MG63 (cell line): ENCODE data around the gene FOXE3. TPM values are rescaled to one million over a fixed set of nuclear protein-coding genes. Genes with fewer than 3 reads are reported as not detected.

Experiments used
- DNase-seq: peaks from one replicate; pipeline ENCODE4 v3.0.0-alpha.2; 2020
- H3K27me3 ChIP-seq: fragments of 250-450 bp; sonication (Bioruptor Pico); 2 replicates; pipeline ENCODE4 v1.5.1; 2020; ENCODE audit warnings: mild to moderate bottlenecking, moderate library complexity
- H3K36me3 ChIP-seq: fragments of 250-450 bp; sonication (Bioruptor Pico); 2 replicates; pipeline ENCODE4 v1.5.1; 2020; ENCODE audit warnings: mild to moderate bottlenecking, moderate library complexity
- H3K4me3 ChIP-seq: fragments of 250-450 bp; sonication (Bioruptor Pico); 2 replicates; pipeline ENCODE4 v1.5.1; 2020; ENCODE audit warnings: mild to moderate bottlenecking, moderate library complexity
- H3K9me3 ChIP-seq: fragments of 250-450 bp; sonication (Bioruptor Pico); 2 replicates; pipeline ENCODE4 v1.5.1; 2020; ENCODE audit warnings: mild to moderate bottlenecking, moderate library complexity
- total RNA-seq: library from RNA; depleted of rRNA; stranded (reverse); fragments of >200 nt; shearing (Covaris generic); gene quantifications from 2 replicates; pipeline ENCODE4 v1.2.3, GENCODE V29; 2014; ENCODE audit warnings: low replicate concordance

FOXE3 gene
- total RNA-seq, 1 experiment from 2014 or later, result not detected

GRCh38 chr1:47399138-47399845, 16.8 kb upstream of the FOXE3 start:
- no peaks in the 10 kb centered on the region for H3K9me3 ChIP-seq
- no peak for DNase-seq

DNA sequence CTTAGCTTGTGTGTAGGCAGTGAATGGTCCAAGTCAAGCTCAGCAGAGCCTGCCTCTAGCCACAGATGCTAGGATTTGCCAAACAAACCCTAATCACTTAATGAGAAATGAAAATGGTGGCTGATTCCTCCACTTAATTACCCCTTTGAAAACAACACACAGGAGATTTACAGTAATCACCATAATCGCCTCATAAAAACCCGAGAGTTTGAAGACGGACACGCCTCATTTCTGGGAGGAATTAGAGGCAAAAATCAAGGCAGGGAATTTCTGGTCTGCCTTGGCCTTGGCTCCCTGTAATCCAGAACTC, 16.3 kb upstream of the FOXE3 start:
- H3K27me3 ChIP-seq, result no peaks in the 10 kb centered on the region
- no peak for DNase-seq
- no peak overlapping the region for H3K4me3 ChIP-seq
- no peaks in the 10 kb centered on the region for H3K9me3 ChIP-seq
- H3K36me3 ChIP-seq, result no peaks in the 10 kb centered on the region

More at GRCh38 chr1:47399138-47399845, 16.8 kb upstream of the FOXE3 start:
- Histone ChIP-seq H3K27me3 (no peaks in the 10 kb centered on the region), H3K4me3 (no peak overlapping the region), H3K36me3 (no peaks in the 10 kb centered on the region)

DNA sequence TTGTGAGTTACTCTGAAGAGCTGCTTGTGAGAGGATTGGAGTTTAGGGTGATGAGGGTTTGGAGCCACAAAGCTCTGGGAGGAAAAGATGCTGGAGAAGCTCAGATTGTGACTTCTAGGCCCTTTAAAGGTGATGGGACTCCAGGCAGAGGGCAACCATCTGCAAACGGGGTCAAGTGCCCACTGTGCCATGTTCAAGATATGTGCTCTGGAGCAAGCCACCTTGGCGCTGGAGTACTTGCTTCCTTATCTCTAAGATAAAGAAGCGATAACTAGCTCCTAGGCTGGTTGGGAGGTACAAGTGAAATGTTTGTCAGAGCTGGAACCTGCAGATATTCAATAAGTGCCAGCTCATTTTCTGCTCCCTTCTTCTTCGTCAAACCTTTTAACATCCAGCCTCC, 14.3 kb upstream of the FOXE3 start:
- Histone ChIP-seq H3K4me3 (no peak overlapping the region), H3K27me3 (no peaks in the 10 kb centered on the region), H3K9me3 (no peaks in the 10 kb centered on the region), H3K36me3 (no peaks in the 10 kb centered on the region)
- DNase-seq, result no peak

DNA sequence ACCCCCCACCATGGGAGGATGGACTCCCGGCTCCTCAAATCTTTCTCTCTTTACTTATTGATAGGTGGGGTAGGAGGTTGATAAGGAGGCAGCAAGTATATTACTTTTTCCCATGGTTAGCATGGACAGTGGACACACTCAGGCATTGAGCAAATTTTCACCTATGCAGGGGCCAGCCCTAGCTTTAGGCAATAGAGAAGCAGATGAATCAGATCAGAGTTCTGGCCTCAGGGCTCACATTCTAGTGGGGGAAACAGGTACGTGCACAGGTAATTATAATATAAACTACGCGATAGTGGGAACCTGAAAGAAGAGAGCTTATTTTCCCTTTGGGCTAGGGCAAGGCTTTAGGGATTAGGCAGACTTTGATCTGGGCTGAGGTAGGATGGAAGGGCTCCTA, 13.5 kb upstream of the FOXE3 start:
- H3K4me3 ChIP-seq, result no peak overlapping the region
- no peaks in the 10 kb centered on the region for H3K36me3 ChIP-seq
- DNase-seq, result no peak
- no peaks in the 10 kb centered on the region for H3K27me3 ChIP-seq
- no peaks in the 10 kb centered on the region for H3K9me3 ChIP-seq

GRCh38 chr1:47403321-47403910, 12.7 kb upstream of the FOXE3 start:
- no peaks in the 10 kb centered on the region for H3K27me3 ChIP-seq
- DNase-seq, result no peak
- no peaks in the 10 kb centered on the region for H3K36me3 ChIP-seq
- no peaks in the 10 kb centered on the region for H3K9me3 ChIP-seq
- H3K4me3 ChIP-seq, result no peak overlapping the region

DNA sequence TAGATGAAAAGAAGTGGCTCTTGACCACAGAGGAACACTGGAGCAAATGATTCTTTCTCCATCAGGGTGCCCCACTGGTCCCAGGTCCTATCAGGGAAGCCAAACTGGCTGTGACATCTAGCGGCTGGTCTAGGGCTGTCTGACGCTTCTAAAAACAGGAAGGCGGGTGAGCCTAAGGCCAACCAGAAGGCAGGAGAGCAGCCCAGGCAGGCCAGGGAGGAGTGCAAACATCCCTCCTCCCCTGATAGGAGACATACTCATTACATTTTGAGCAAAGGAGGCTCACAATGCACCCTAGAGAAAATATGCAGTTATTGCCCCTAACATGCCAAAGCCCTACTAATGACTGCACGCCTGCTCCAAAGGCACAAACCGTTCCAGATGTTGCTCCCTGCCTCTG, 10.4 kb upstream of the FOXE3 start:
- Histone ChIP-seq H3K36me3 (no peaks in the 10 kb centered on the region), H3K4me3 (no peak overlapping the region), H3K27me3 (no peaks in the 10 kb centered on the region), H3K9me3 (no peaks in the 10 kb centered on the region)
- DNase-seq, result no peak

DNA sequence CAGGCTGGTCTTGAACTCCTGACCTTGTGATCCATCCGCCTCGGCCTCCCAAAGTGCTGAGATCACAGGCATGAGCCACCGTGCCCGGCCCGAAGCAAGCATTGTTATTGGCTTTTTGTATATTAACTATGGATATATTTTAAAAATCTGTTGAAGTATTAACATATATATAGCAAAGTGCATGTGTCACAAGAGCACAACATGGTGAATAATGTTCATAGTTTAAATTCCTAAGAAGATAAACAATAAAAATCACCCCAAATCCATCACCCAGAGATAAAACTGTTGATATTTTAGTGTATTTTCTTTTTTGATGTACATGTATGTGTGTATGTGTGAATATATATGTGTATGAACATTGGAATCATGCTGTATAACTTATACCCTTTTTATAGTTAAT, 9.1 kb upstream of the FOXE3 start:
- Histone ChIP-seq H3K9me3 (no peaks in the 10 kb centered on the region), H3K27me3 (no peaks in the 10 kb centered on the region), H3K36me3 (no peaks in the 10 kb centered on the region), H3K4me3 (no peak overlapping the region)
- no peak for DNase-seq

DNA sequence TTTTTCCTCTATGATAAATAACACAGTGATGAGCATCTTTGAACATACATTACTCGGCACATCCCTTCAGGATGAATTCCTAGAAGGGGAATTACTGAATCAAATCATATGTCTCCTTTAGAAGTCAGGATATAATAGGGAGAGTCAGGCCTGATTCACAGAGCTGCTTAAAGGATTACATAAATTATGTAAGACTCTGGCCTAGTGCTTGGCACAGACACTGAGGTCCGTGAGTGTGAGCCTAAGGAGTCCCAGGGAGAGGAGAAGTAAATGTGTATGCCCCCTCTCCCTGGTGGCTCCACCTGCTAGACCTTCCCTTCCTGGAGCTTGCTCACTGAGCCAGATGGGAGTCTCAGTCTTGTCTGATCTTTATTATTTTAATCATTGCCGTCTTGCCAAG, 8.6 kb upstream of the FOXE3 start:
- DNase-seq, result peak; percentile 56

GRCh38 chr1:47409311-47410067, 6.6 kb upstream of the FOXE3 start:
- DNase-seq, result peak; percentile 78
- Histone ChIP-seq H3K27me3 (no peaks in the 10 kb centered on the region), H3K9me3 (no peaks in the 10 kb centered on the region), H3K4me3 (no peak overlapping the region), H3K36me3 (no peaks in the 10 kb centered on the region)

More for the DNA sequence above, 8.6 kb upstream of the FOXE3 start:
- H3K9me3 ChIP-seq, result no peaks in the 10 kb centered on the region
- no peak overlapping the region for H3K4me3 ChIP-seq
- H3K27me3 ChIP-seq, result no peaks in the 10 kb centered on the region
- no peaks in the 10 kb centered on the region for H3K36me3 ChIP-seq

DNA sequence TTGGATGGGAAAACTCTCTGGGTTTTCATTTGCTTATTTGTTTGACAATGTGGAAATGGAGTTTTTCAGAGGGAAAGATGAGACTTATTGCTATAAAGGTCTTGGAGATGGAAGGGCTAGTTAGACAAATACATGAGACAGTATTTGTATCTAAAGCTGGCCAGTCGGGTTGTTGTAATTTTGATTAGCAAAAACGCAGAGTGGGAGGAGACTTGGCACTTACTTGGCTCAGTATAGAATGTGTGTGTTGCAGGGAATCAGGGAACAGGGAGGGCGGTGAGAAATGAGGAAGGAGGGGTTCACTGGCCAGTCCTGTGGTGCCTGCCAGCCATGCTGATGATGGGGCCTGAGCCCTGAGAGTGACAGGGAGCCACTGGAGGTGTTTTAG, 6.0 kb upstream of the FOXE3 start:
- Histone ChIP-seq H3K4me3 (no peak overlapping the region), H3K27me3 (no peaks in the 10 kb centered on the region), H3K9me3 (no peaks in the 10 kb centered on the region), H3K36me3 (no peaks in the 10 kb centered on the region)
- no peak for DNase-seq

GRCh38 chr1:47411436-47411835, 4.6 kb upstream of the FOXE3 start:
- no peaks in the 10 kb centered on the region for H3K9me3 ChIP-seq
- H3K4me3 ChIP-seq, result no peak overlapping the region
- no peak for DNase-seq
- H3K27me3 ChIP-seq, result no peaks in the 10 kb centered on the region
- no peaks in the 10 kb centered on the region for H3K36me3 ChIP-seq

DNA sequence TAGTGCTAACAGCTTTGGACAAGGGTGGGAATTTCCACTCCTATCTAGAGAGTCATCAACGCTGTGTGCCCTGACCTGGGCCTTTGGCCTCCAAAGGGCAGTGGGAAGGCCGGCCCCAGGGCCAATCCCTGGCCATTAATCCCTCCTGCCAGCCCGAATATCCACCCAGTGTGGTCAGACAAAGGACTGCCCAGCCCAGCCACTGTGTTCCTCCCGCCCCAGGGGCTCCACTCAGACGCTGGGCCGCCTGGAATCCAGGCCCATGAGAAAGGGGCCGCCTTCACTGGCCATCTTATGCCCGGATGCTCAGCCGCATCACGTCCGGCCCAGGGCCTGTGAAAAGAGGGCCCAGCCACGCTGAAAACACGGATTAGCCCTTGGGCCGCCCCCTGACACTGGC, 3.6 kb upstream of the FOXE3 start:
- Histone ChIP-seq H3K27me3 (no peaks in the 10 kb centered on the region), H3K36me3 (no peaks in the 10 kb centered on the region), H3K9me3 (no peaks in the 10 kb centered on the region), H3K4me3 (no peak overlapping the region)
- no peak for DNase-seq

DNA sequence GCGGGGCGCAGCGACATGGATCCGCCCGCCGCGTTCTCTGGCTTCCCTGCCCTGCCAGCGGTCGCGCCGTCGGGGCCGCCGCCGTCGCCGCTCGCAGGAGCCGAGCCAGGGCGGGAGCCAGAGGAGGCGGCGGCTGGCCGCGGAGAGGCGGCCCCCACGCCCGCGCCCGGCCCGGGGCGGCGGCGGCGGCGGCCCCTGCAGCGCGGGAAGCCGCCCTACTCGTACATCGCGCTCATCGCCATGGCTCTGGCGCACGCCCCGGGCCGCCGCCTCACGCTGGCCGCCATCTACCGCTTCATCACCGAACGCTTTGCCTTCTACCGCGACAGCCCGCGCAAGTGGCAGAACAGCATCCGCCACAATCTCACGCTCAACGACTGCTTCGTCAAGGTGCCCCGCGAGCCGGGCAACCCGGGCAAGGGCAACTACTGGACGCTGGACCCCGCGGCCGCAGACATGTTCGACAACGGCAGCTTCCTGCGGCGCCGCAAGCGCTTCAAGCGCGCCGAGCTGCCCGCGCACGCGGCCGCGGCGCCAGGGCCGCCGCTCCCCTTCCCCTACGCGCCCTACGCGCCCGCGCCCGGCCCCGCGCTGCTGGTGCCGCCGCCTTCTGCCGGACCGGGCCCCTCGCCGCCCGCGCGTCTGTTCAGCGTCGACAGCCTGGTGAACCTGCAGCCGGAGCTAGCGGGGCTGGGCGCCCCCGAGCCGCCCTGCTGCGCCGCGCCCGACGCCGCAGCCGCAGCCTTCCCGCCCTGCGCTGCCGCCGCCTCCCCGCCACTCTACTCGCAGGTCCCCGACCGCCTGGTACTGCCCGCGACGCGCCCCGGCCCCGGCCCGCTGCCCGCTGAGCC, 459 bp downstream of the FOXE3 start:
- H3K27me3 ChIP-seq, result no peaks in the 10 kb centered on the region
- no peaks in the 10 kb centered on the region for H3K9me3 ChIP-seq
- H3K36me3 ChIP-seq, result no peaks in the 10 kb centered on the region
- no peak overlapping the region for H3K4me3 ChIP-seq
- DNase-seq, result peak; percentile 21

- H3K9me3 ChIP-seq, result no peaks in the 10 kb centered on the region
- H3K36me3 ChIP-seq, result no peaks in the 10 kb centered on the region
- H3K27me3 ChIP-seq, result no peaks in the 10 kb centered on the region
- no peak for DNase-seq
- no peak overlapping the region for H3K4me3 ChIP-seq
Measured at GRCh38 chr1:47417170-47418044, 1.3 kb downstream of the FOXE3 start.

DNA sequence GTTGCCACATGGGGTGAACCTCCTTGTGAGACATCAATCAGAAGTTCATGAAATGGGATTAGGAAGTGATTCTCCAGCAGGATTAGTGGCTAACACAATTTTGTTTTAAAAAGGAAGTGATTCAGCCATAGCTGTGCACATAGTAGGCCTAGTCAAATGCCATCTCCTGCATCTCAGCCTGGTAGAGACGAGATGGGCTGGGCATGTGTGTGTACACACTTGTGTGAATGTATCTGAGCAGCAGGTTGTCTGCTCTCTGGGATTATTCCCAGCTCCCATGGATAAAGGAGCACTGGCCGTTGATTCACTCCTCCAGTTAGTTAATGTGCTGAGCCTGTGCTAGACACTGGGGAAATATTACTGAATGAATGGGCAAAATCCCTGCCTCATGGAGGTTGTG, 2.0 kb downstream of the FOXE3 start:
- H3K4me3 ChIP-seq, result no peak overlapping the region
- H3K27me3 ChIP-seq, result no peaks in the 10 kb centered on the region
- no peaks in the 10 kb centered on the region for H3K9me3 ChIP-seq
- no peak for DNase-seq
- H3K36me3 ChIP-seq, result no peaks in the 10 kb centered on the region

DNA sequence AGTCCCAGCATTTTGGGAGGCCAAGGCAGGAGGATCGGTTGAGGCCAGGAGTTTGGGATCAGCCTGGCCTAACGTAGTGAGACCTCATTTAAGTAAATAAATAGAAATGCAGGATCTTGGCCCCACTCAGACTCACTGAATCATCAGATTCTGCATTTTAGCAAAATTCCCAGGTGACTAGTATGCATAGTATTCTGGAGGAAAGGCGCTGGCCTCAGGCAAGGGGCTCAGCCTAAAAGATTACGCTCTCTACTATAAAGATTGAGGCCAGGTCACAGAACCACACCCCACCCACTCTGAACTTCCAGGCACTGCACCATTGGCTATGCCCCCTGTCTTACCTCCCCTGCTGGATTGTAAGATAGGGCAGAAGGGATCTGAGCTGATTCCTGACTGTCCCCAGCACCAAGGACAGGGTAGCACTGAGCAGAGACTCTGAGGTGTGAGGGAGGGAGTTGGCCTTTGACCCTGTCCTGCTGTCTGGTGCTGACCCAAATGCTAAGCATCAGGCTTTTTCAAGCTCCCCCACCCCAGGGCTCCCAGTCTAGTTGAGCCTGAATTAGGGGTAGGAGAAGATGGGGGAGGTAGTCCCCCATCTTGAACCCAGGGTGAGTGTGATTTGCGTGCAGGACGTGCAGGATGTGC, 2.7 kb downstream of the FOXE3 start:
- H3K27me3 ChIP-seq, result no peaks in the 10 kb centered on the region
- DNase-seq, result no peak
- no peak overlapping the region for H3K4me3 ChIP-seq
- H3K36me3 ChIP-seq, result no peaks in the 10 kb centered on the region
- H3K9me3 ChIP-seq, result no peaks in the 10 kb centered on the region
